Bronchial epithelial cell (primary cell): Measurements from ENCODE around the gene GPATCH3. TPM values are rescaled to one million over a fixed set of nuclear protein-coding genes. Genes with fewer than 3 reads are reported as not detected.

Experiments used
- DNase-seq: peaks from one replicate; pipeline ENCODE4 v3.0.0-alpha.2; 2010; ENCODE audit warnings: low read depth
- FAIRE-seq: peaks from 2 replicates; lab custom pipeline; 2011; peaks lifted over from hg19 to GRCh38; lab: Jason Lieb, UNC
- H3K27me3 ChIP-seq: 2 replicates; pipeline ENCODE4 v1.5.1; 2011; ENCODE audit warnings: low read length; ENCODE audit not compliant: control insufficient read depth, insufficient read depth
- H3K36me3 ChIP-seq: 2 replicates; pipeline ENCODE4 v1.5.1; 2011; ENCODE audit warnings: low read length; ENCODE audit not compliant: control insufficient read depth, insufficient read depth
- H3K4me3 ChIP-seq: 2 replicates; pipeline ENCODE4 v1.5.1; 2011; ENCODE audit warnings: mild to moderate bottlenecking, low read depth, low read length, control low read depth
- CTCF ChIP-seq: IDR thresholded peaks from 2 replicates; pipeline ENCODE4 v1.5.1; 2011; ENCODE audit warnings: mild to moderate bottlenecking, moderate library complexity, low read length, control low read depth, inconsistent platforms; ENCODE audit not compliant: insufficient read depth, severe bottlenecking
- total RNA-seq: library from RNA; depleted of rRNA; stranded (reverse); fragments of >200 nt; gene quantifications from 2 replicates; pipeline ENCODE4 v1.2.1, GENCODE V29; 2014

Gene GPATCH3
- total RNA-seq, 1 donor from 2014 or later = 7.6 TPM

- no peaks in the 10 kb centered on the region for H3K27me3 ChIP-seq
- FAIRE-seq (peak; percentile 52), DNase-seq (peak; percentile 93)
- peaks cover 7% of the 10 kb centered on the region for H3K36me3 ChIP-seq
- peak within 1 kb of the TSS; percentile 79 for H3K4me3 ChIP-seq
- TF ChIP-seq CTCF = no peak
Observed at GRCh38 chr1:26921540-26922430, 21.5 kb upstream of the GPATCH3 start, which contains the start of gene NUDC. TSS of gene NUDC (plus strand) at chr1:26921743. CDS start at chr1:26921849, 106 bp downstream.

GRCh38 chr1:26921126-26921539 is 20.9 kb upstream of the GPATCH3 start:
- no peak for FAIRE-seq

GRCh38 chr1:26915204-26915842 is 15.1 kb upstream of the GPATCH3 start:
- H3K27me3 ChIP-seq = no peaks in the 10 kb centered on the region
- no peak for FAIRE-seq
- no peak for DNase-seq
- no peak overlapping the region for H3K4me3 ChIP-seq
- TF ChIP-seq CTCF = no peak
- H3K36me3 ChIP-seq = no peaks in the 10 kb centered on the region

More at GRCh38 chr1:26921126-26921539, 20.9 kb upstream of the GPATCH3 start:
- Histone ChIP-seq H3K36me3 (peaks cover 7% of the 10 kb centered on the region), H3K27me3 (no peaks in the 10 kb centered on the region), H3K4me3 (peak overlapping the region; percentile 79)
- no peak for DNase-seq
- no peak for TF ChIP-seq CTCF

- no peak for FAIRE-seq
- Histone ChIP-seq H3K27me3 (no peaks in the 10 kb centered on the region), H3K36me3 (no peaks in the 10 kb centered on the region), H3K4me3 (no peak within 1 kb of the TSS)
- no peak for DNase-seq
- no peak for TF ChIP-seq CTCF
Observed at GRCh38 chr1:26913754-26914619, 13.7 kb upstream of the GPATCH3 start, which contains the start of gene NR0B2. TSS of gene NR0B2 (minus strand) at chr1:26913975. CDS start at chr1:26913940, 35 bp downstream.

GRCh38 chr1:26913389-26913753 is 13.1 kb upstream of the GPATCH3 start:
- no peaks in the 10 kb centered on the region for H3K36me3 ChIP-seq
- no peak for TF ChIP-seq CTCF
- H3K4me3 ChIP-seq = no peak overlapping the region
- FAIRE-seq (no peak), DNase-seq (no peak)
- no peaks in the 10 kb centered on the region for H3K27me3 ChIP-seq
